ENCODE data around the gene SSNA1.

Gene SSNA1

GRCh38 chr9:137225699-137226331 lies 37.3 kb downstream of the SSNA1 start:
- no peak for TF ChIP-seq CTCF (conservative IDR thresholded peaks at IDR 0.05; ENCODE audit: low read depth, low read length)
- DNase-seq (ENCODE audit: low read depth) = no peak
- no peak overlapping the region for H3K4me3 ChIP-seq (ENCODE audit: low read length)

GRCh38 chr9:137226338-137227053 lies 38.0 kb downstream of the SSNA1 start:
- no peak overlapping the region for H3K4me3 ChIP-seq (ENCODE audit: low read length)

DNA sequence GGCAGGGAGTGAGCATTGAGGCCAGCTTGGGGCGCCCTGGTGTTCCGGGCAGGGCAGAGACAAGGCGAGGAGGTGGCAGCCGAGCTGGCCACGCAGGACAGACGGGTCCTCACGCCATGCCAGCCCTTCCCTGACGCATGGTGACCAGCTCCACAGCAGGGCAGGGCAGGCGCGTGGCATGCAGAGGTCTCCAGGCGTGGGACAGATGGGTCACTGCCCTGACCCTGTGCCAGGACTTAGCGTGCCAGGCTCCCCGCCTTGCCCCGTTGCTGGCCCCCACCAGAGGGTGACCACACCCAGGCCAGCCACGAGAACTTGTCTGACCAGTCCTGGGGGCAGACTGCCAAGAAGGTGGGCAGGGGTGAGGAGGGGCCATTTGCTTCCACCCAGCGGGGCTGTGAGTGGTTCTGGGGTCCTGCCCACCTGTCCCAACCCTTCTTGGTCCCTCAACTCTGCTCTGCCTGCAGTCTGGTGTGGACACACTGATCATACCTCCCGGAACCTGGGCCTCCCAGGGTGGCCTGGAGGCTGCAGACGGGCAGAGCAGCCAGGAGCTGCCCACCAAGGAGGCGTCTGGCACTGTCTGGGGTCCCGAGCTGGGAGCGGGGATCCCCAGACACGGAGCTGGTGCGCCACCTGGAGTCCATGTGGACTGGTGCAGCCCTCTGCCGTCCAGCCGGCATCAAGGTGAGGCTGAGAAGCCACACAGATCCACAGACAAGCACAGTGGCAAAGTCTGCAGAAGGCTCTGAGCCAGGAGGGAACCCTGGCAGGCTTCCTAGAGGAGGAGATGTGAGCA lies 38.8 kb downstream of the SSNA1 start, which contains the start of gene RNF224:
Gene RNF224, plus strand, starts transcription at position 449 of the 799 bp plus-strand sequence. CDS start 834 bp downstream, outside the sequence.
- no peak within 1 kb of the TSS for H3K4me3 ChIP-seq (ENCODE audit: low read length)
- peak; percentile 21 for DNase-seq (ENCODE audit: low read depth)
- peak; percentile 94 for TF ChIP-seq CTCF (conservative IDR thresholded peaks at IDR 0.05; ENCODE audit: low read depth, low read length)

More at GRCh38 chr9:137226338-137227053, 38.0 kb downstream of the SSNA1 start:
- TF ChIP-seq CTCF (conservative IDR thresholded peaks at IDR 0.05; ENCODE audit: low read depth, low read length) = no peak
- DNase-seq (ENCODE audit: low read depth) = no peak

DNA sequence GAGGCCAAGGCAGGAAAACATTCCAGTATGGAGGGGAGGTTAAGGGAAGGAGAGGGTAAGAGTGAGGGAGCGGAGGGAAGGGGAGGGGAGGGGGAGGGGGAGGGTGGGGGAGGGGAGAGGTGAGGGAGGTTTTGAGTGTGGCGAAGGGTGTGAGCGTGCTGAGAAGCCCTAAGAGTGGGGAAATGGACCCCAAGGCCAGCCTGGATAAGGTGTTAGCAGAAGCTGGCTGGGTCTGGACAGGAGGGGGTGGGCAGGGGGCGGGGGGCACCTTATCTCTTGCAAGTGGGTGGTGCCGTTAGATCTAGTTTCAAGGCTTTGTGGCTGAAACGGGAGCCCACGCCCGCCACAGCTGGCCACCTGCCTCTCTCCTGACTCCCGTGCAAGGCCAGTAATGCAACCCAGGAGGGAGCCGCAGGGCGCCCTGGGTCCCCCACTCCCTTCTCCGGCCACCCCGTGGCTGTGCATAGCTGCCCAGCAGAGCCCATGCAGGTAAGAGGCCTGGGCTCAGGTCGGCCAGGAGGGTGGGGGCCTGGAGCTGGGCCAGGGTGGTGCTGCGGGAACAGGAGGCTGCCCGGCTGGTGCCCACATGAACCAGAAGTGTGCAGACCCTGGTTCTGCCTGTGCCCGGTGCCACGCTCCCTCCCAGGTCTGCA lies 39.5 kb downstream of the SSNA1 start:
- TF ChIP-seq CTCF (conservative IDR thresholded peaks at IDR 0.05; ENCODE audit: low read depth, low read length) = no peak
- no peak for DNase-seq (ENCODE audit: low read depth)
- H3K4me3 ChIP-seq (ENCODE audit: low read length) = no peak overlapping the region

DNA sequence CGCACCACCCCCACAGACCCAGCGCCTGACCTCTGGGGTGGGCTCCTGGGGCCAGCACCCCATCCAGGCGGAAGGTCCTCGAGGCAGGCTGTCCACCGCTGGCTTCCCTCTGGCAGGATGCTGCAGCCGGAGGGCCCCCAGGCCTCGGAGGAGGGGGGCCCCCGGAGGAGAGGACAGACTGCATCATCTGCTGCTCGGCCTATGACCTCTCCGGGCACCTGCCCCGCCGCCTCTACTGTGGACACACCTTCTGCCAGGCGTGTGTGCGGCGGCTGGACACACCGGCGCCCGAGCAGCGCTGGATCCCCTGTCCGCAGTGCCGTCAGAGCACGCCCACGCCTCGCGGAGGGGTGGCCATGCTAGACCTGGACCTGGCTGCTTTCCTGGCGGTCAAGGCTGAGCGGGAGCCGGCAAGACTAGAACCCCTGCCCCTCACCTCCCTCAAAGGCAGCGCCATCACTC lies 40.1 kb downstream of the SSNA1 start:
- no peak for DNase-seq (ENCODE audit: low read depth)
- H3K4me3 ChIP-seq (ENCODE audit: low read length) = no peak overlapping the region
- TF ChIP-seq CTCF (conservative IDR thresholded peaks at IDR 0.05; ENCODE audit: low read depth, low read length) = no peak

- no peak for DNase-seq (ENCODE audit: low read depth)
- no peak overlapping the region for H3K4me3 ChIP-seq (ENCODE audit: low read length)
- no peak for TF ChIP-seq CTCF (conservative IDR thresholded peaks at IDR 0.05; ENCODE audit: low read depth, low read length)
These were observed 40.8 kb downstream of the SSNA1 start for GRCh38 chr9:137228968-137229896.

Data from retinal pigment epithelial cell (primary cell).